HG03175 (cell line): ENCODE results near the gene ARL3.
"Not testable (repeated sequence)": the region's sequence is repeated elsewhere in the genome, so short reads cannot be mapped to it uniquely, and the experiment has no call there.

Experiments
- ATAC-seq: cut with Tn5 transposase; IDR thresholded peaks from one replicate; pipeline ENCODE4 v1.9.1; 2021; ENCODE audit warnings: mild to moderate bottlenecking, moderate library complexity; ENCODE audit not compliant: unreplicated experiment

Gene ARL3

GRCh38 chr10:102738692-102739121 is 24.5 kb upstream of the ARL3 start:
- ATAC-seq, result no peak

GRCh38 chr10:102735065-102735562 is 20.9 kb upstream of the ARL3 start:
- no peak for ATAC-seq

GRCh38 chr10:102732661-102733060 is 18.5 kb upstream of the ARL3 start:
- no peak for ATAC-seq

- no peak for ATAC-seq
Observed at GRCh38 chr10:102731222-102731800, 17.1 kb upstream of the ARL3 start.

- ATAC-seq, result no peak
Observed at GRCh38 chr10:102729029-102730026, 15.1 kb upstream of the ARL3 start.

- no peak for ATAC-seq
Observed at GRCh38 chr10:102727037-102727818, 13.0 kb upstream of the ARL3 start.

- ATAC-seq, result no peak
Observed at GRCh38 chr10:102726274-102726673, 12.1 kb upstream of the ARL3 start.

- no peak for ATAC-seq
Observed at GRCh38 chr10:102723989-102724388, 9.8 kb upstream of the ARL3 start.

GRCh38 chr10:102721954-102722353 is 7.8 kb upstream of the ARL3 start:
- no peak for ATAC-seq

GRCh38 chr10:102720775-102721301 is 6.6 kb upstream of the ARL3 start:
- ATAC-seq, result no peak

- ATAC-seq, result no peak
Observed at GRCh38 chr10:102720337-102720736, 6.1 kb upstream of the ARL3 start.

- ATAC-seq, result no peak
Observed at GRCh38 chr10:102718220-102718619, 4.0 kb upstream of the ARL3 start.

GRCh38 chr10:102716900-102717565 is 2.8 kb upstream of the ARL3 start:
- not testable (repeated sequence) for ATAC-seq

GRCh38 chr10:102715880-102716279 is 1.7 kb upstream of the ARL3 start:
- ATAC-seq, result no peak

- peak; percentile 23 for ATAC-seq
Observed at GRCh38 chr10:102714621-102715455, 641 bp upstream of the ARL3 start, which contains the start of gene SFXN2. Gene SFXN2, plus strand, starts transcription at chr10:102714636. Its CDS starts 12,001 bp downstream, at chr10:102726637.

- ATAC-seq, result peak; percentile 52
Observed at GRCh38 chr10:102713539-102713813, 721 bp downstream of the ARL3 start.

- no peak for ATAC-seq
Observed at GRCh38 chr10:102712843-102713538, 1.2 kb downstream of the ARL3 start.

GRCh38 chr10:102712089-102712488 is 2.1 kb downstream of the ARL3 start:
- no peak for ATAC-seq

- no peak for ATAC-seq
Observed at GRCh38 chr10:102710609-102711008, 3.6 kb downstream of the ARL3 start.
